Keratinocyte (primary cell): ENCODE measurements around the gene CCDC89. TPM values are rescaled to one million over a fixed set of nuclear protein-coding genes. Genes with fewer than 3 reads are reported as not detected.

Experiments
- DNase-seq: peaks from one replicate; pipeline ENCODE4 v3.0.0-alpha.2; 2011; ENCODE audit warnings: low read depth, missing footprints, low spot score
- FAIRE-seq: peaks from 2 replicates; lab custom pipeline; 2011; peaks lifted over from hg19 to GRCh38; lab: Jason Lieb, UNC
- H2AFZ ChIP-seq: 2 replicates; pipeline ENCODE4 v1.6.0; 2012; ENCODE audit warnings: low read length, control low read depth, inconsistent platforms; ENCODE audit not compliant: control insufficient read depth
- H3K27ac ChIP-seq: 2 replicates; pipeline ENCODE4 v1.5.1; 2011; ENCODE audit warnings: low read length; ENCODE audit not compliant: control insufficient read depth, insufficient read depth
- H3K27me3 ChIP-seq: 3 replicates; pipeline ENCODE4 v1.6.0; 2011; ENCODE audit warnings: low read length; ENCODE audit not compliant: control insufficient read depth, insufficient read depth; ENCODE audit errors: extremely low read depth
- H3K36me3 ChIP-seq, 2 experiments: 2 replicates in 1 of 2; 3 replicates in 1 of 2; pipeline ENCODE4 v1.5.1; 2011; ENCODE audit warnings: low read length in 2 of 2, mild to moderate bottlenecking in 1 of 2; ENCODE audit not compliant: control insufficient read depth in 2 of 2, insufficient read depth in 2 of 2; ENCODE audit errors: extremely low read depth in 1 of 2
- H3K4me1 ChIP-seq: 3 replicates; pipeline ENCODE4 v1.5.1; 2011; ENCODE audit warnings: low read length; ENCODE audit not compliant: control insufficient read depth, insufficient read depth; ENCODE audit errors: extremely low read depth
- H3K4me2 ChIP-seq: 3 replicates; pipeline ENCODE4 v1.6.0; 2011; ENCODE audit warnings: low read depth, low read length; ENCODE audit not compliant: control insufficient read depth, insufficient read depth; ENCODE audit errors: extremely low read depth
- H3K4me3 ChIP-seq, 3 experiments: fragments of 200-600 bp in 1 of 3; sonication (generic) in 1 of 3; 2 replicates in 2 of 3; 3 replicates in 1 of 3; pipeline ENCODE4 v1.5.1; 2011 to 2016; ENCODE audit warnings: low read length in 3 of 3, mild to moderate bottlenecking in 3 of 3, control low read depth in 2 of 3, inconsistent platforms in 1 of 3, low read depth in 1 of 3, mixed read lengths in 1 of 3, mixed run types in 1 of 3, moderate library complexity in 1 of 3; ENCODE audit not compliant: control insufficient read depth in 2 of 3, insufficient read depth in 2 of 3; ENCODE audit errors: extremely low read depth in 1 of 3
- H3K79me2 ChIP-seq: 2 replicates; pipeline ENCODE4 v1.6.0; 2012; ENCODE audit warnings: low read length; ENCODE audit not compliant: control insufficient read depth, insufficient read depth
- H3K9ac ChIP-seq: 3 replicates; pipeline ENCODE4 v1.6.0; 2011; ENCODE audit warnings: low read length; ENCODE audit not compliant: control insufficient read depth, insufficient read depth; ENCODE audit errors: extremely low read depth
- H3K9me1 ChIP-seq: 3 replicates; pipeline ENCODE4 v1.6.0; 2011; ENCODE audit warnings: low read length; ENCODE audit not compliant: control insufficient read depth, insufficient read depth; ENCODE audit errors: extremely low read depth
- H3K9me3 ChIP-seq: 2 replicates; pipeline ENCODE4 v1.5.1; 2012; ENCODE audit warnings: low read depth, low read length; ENCODE audit not compliant: control insufficient read depth
- H4K20me1 ChIP-seq: 3 replicates; pipeline ENCODE4 v1.6.0; 2011; ENCODE audit warnings: low read length; ENCODE audit not compliant: control insufficient read depth, insufficient read depth; ENCODE audit errors: extremely low read depth
- CTCF ChIP-seq, 3 experiments: IDR thresholded peaks in 1 of 3; conservative IDR thresholded peaks in 1 of 3; optimal IDR thresholded peaks in 1 of 3; 2 replicates in 2 of 3; 3 replicates in 1 of 3; pipeline versions ENCODE3 to v1.5.1; 2011; ENCODE audit warnings: low read length in 3 of 3, mild to moderate bottlenecking in 3 of 3, moderate library complexity in 2 of 3, control low read depth in 1 of 3, inconsistent platforms in 1 of 3; ENCODE audit not compliant: insufficient read depth in 2 of 3; ENCODE audit errors: extremely low read depth in 1 of 3
- EZH2 ChIP-seq: IDR thresholded peaks from one replicate; pipeline ENCODE4 v1.6.1; 2012; ENCODE audit warnings: inconsistent platforms, mild to moderate bottlenecking, low read length, moderate library complexity
- dilution Hi-C: fragments of 300-500 bp; cut with MboI; formaldehyde crosslinking; loops from one replicate; pipeline ENCODE4 v1.7.0; 2020; ENCODE audit warnings: low sequenced_read_pairs; ENCODE audit not compliant: extremely low pct_ligation_motif_present
- polyA plus RNA-seq, 5 experiments: library from polyadenylated mRNA; depleted of rRNA in 3 of 5; stranded (reverse) in 3 of 5; stranded (forward) in 1 of 5; unstranded in 1 of 5; fragments of >200 nt; gene quantifications; 1 replicate in 1 of 5; 2 replicates in 3 of 5; 3 replicates in 1 of 5; pipeline versions ENCODE4 v1.2.1 to v1.2.3, GENCODE V29; 2011 to 2012; ENCODE audit warnings: missing spikeins in 2 of 5, low read depth in 1 of 5, low replicate concordance in 1 of 5

The CCDC89 gene
- polyA plus RNA-seq, 1 donor (not counting 4 experiments of a cell fraction or from before 2014, with no cell fraction given), result 0.31 TPM

- no peaks in the 10 kb centered on the region for H3K9me1 ChIP-seq
- FAIRE-seq (no peak), DNase-seq (no peak)
- no peaks in the 10 kb centered on the region for H3K9me3 ChIP-seq
- no peak for TF ChIP-seq EZH2
- TF ChIP-seq CTCF (optimal IDR thresholded peaks at IDR 0.05 in 1 of 3, IDR thresholded peaks at IDR 0.05 in 1 of 3, conservative IDR thresholded peaks at IDR 0.05 in 1 of 3; ENCODE audit: extremely low read depth in 1 of 3, insufficient read depth in 2 of 3, low read length in 3 of 3), result no peak
- H3K27ac ChIP-seq, result no peak overlapping the region
- no peaks in the 10 kb centered on the region for H4K20me1 ChIP-seq
- no peaks in the 10 kb centered on the region for H3K27me3 ChIP-seq
- no peak overlapping the region for H3K9ac ChIP-seq
- dilution Hi-C loops, result no loop called here
- H3K79me2 ChIP-seq, result no peaks in the 10 kb centered on the region
- no peak overlapping the region for H2AFZ ChIP-seq
- H3K4me2 ChIP-seq, result no peak overlapping the region
- H3K4me1 ChIP-seq, result no peaks in the 10 kb centered on the region
- no peaks in the 10 kb centered on the region for H3K36me3 ChIP-seq
- no peak overlapping the region for H3K4me3 ChIP-seq
These were observed 5.1 kb downstream of the CCDC89 start for GRCh38 chr11:85680897-85681296.

- no peak overlapping the region for H2AFZ ChIP-seq
- no peaks in the 10 kb centered on the region for H3K79me2 ChIP-seq
- H3K9ac ChIP-seq, result no peak overlapping the region
- H3K4me2 ChIP-seq, result no peak overlapping the region
- H3K27ac ChIP-seq, result no peak overlapping the region
- no peaks in the 10 kb centered on the region for H3K4me1 ChIP-seq
- DNase-seq, result no peak
- dilution Hi-C loops, result no loop called here
- H3K9me3 ChIP-seq, result no peaks in the 10 kb centered on the region
- no peaks in the 10 kb centered on the region for H4K20me1 ChIP-seq
- no peak for TF ChIP-seq EZH2
- TF ChIP-seq CTCF (optimal IDR thresholded peaks at IDR 0.05 in 1 of 3, IDR thresholded peaks at IDR 0.05 in 1 of 3, conservative IDR thresholded peaks at IDR 0.05 in 1 of 3; ENCODE audit: extremely low read depth in 1 of 3, insufficient read depth in 2 of 3, low read length in 3 of 3), result no peak
- no peaks in the 10 kb centered on the region for H3K9me1 ChIP-seq
- FAIRE-seq, result no peak
- H3K4me3 ChIP-seq, result no peak overlapping the region
- no peaks in the 10 kb centered on the region for H3K27me3 ChIP-seq
- H3K36me3 ChIP-seq, result no peaks in the 10 kb centered on the region
These were observed 6.4 kb downstream of the CCDC89 start for GRCh38 chr11:85679576-85679975.
